GM21723 (cell line): Measurements from ENCODE around the gene ZSCAN4.

Experiments used
- ATAC-seq: cut with Tn5 transposase; IDR thresholded peaks from one replicate; pipeline ENCODE4 v1.9.1; 2021; ENCODE audit warnings: mild to moderate bottlenecking, moderate library complexity; ENCODE audit not compliant: unreplicated experiment

The ZSCAN4 gene

GRCh38 chr19:57675881-57676280 lies 7.1 kb downstream of the ZSCAN4 start:
- no peak for ATAC-seq

GRCh38 chr19:57682226-57682766 lies 13.6 kb downstream of the ZSCAN4 start:
- ATAC-seq: no peak

- no peak for ATAC-seq
These were observed 18.0 kb downstream of the ZSCAN4 start for GRCh38 chr19:57686727-57687126.

- no peak for ATAC-seq
These were observed 18.8 kb downstream of the ZSCAN4 start for GRCh38 chr19:57687363-57688010.

- no peak for ATAC-seq
These were observed 19.5 kb downstream of the ZSCAN4 start for GRCh38 chr19:57688011-57688763.

- ATAC-seq: no peak
These were observed 21.0 kb downstream of the ZSCAN4 start for GRCh38 chr19:57689750-57690149.

GRCh38 chr19:57701625-57702024 lies 32.9 kb downstream of the ZSCAN4 start:
- no peak for ATAC-seq

GRCh38 chr19:57706346-57706745 lies 37.6 kb downstream of the ZSCAN4 start:
- ATAC-seq: no peak

- ATAC-seq: no peak
These were observed 40.1 kb downstream of the ZSCAN4 start, which contains the start of gene ZNF154 for GRCh38 chr19:57708641-57709361. Gene ZNF154 (minus strand): TSS chr19:57709204. CDS start chr19:57708971, 233 bp downstream.

- no peak for ATAC-seq
These were observed 40.9 kb downstream of the ZSCAN4 start for GRCh38 chr19:57709616-57710015.

- ATAC-seq: no peak
These were observed 43.5 kb downstream of the ZSCAN4 start for GRCh38 chr19:57712222-57712621.

- ATAC-seq: no peak
These were observed 50.7 kb downstream of the ZSCAN4 start for GRCh38 chr19:57719424-57719823.

GRCh38 chr19:57719901-57720519 lies 51.3 kb downstream of the ZSCAN4 start:
- no peak for ATAC-seq

- no peak for ATAC-seq
These were observed 52.1 kb downstream of the ZSCAN4 start for GRCh38 chr19:57720878-57721277.
